ENCODE measurements around the gene NADSYN1. TPM values are rescaled to one million over a fixed set of nuclear protein-coding genes. Genes with fewer than 3 reads are reported as not detected.
A peak's percentile ranks its signal among the peaks of the same experiment; 100 is the strongest.

Gene NADSYN1
- total and polyA plus RNA-seq, 2 donors from 2014 or later = 34.9 to 72.9 TPM

DNA sequence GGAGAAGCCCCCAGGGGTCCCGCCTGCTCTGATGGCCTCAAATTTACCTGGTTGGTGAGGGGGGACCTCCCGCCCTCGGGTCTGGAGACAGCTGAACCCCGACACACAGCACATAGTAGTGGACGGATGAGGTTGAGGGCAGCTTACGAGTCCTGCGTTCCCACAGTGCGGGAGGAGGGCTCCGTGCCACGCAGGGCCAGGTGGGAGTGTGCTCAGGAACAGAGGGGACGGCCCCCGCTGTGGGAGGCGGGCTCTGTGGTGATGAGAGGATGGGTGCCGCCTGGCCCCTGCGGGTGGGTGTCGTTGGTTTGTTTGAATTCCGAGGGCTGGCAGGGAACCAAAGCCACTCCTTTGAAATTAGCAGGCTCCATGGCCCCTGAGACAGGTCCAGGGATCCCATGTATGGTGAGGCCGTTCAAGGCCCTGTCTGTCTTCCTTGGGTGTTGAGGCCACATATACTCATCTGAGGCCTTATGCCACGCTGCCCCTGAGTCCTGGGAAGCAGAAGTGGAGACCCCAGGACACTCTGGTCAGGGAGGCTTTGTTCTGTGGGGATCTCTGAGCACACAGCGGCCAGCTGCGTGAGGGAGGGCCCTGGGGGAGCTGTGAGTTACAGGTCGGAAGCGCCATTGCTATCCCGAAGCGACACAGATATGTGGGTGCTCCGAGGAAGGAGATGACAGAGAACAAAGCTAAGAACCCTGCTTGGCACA is 21.9 kb downstream of the NADSYN1 start:
- no peak for FAIRE-seq
- intact Hi-C loops (cut with DNase I) = no loop called here
- Histone ChIP-seq H3K27me3 (ENCODE audit: control insufficient read depth, insufficient read depth, low read length) (no peaks in the 10 kb centered on the region), H3K9me3 (ENCODE audit: control insufficient read depth in 2 of 3, insufficient read depth in 1 of 3, low read length in 3 of 3) (no peaks in the 10 kb centered on the region), H3K4me3 (ENCODE audit: low read length in 3 of 3) (no peak overlapping the region), H3K4me1 (ENCODE audit: control insufficient read depth in 2 of 3, insufficient read depth in 2 of 3, low read depth in 1 of 3, low read length in 3 of 3) (no peaks in the 10 kb centered on the region), H3K9ac (ENCODE audit: low read length in 3 of 3) (no peak overlapping the region), H3K36me3 (ENCODE audit: control insufficient read depth in 2 of 3, insufficient read depth in 3 of 3, low read length in 3 of 3) (peaks cover 2 to 45% (median 34%) of the 10 kb centered on the region in 3 donors), H3K27ac (ENCODE audit: low read depth in 2 of 2, low read length in 2 of 2) (no peak overlapping the region)
- TF ChIP-seq, protein P1, sequence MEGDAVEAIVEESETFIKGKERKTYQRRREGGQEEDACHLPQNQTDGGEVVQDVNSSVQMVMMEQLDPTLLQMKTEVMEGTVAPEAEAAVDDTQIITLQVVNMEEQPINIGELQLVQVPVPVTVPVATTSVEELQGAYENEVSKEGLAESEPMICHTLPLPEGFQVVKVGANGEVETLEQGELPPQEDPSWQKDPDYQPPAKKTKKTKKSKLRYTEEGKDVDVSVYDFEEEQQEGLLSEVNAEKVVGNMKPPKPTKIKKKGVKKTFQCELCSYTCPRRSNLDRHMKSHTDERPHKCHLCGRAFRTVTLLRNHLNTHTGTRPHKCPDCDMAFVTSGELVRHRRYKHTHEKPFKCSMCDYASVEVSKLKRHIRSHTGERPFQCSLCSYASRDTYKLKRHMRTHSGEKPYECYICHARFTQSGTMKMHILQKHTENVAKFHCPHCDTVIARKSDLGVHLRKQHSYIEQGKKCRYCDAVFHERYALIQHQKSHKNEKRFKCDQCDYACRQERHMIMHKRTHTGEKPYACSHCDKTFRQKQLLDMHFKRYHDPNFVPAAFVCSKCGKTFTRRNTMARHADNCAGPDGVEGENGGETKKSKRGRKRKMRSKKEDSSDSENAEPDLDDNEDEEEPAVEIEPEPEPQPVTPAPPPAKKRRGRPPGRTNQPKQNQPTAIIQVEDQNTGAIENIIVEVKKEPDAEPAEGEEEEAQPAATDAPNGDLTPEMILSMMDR (IDR thresholded peaks at IDR 0.05; ENCODE audit: borderline replicate concordance, extremely low read depth, insufficient read depth) = no peak
- DNase-seq = peak in 1 of 5 donors; percentile 56

DNA sequence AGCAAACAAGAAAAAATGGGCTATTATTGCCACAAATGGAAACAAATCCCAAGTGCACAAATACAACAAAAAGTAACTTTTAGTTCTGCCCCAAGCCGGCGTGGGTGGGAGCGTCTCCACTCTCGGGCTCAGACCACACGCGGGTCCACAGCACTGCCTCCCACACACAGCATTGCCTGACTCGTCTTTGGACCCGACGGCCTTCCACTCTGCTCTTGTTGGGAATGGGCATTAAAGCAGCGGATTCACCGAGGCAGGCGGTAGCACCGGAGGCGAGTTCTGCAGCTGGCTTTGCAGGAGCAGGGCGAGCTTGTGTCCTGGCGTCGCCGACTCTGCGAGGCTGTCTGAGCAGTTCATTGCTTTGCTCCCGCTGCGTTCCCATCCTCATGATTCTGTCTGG is 23.0 kb downstream of the NADSYN1 start:
- Histone ChIP-seq H3K36me3 (ENCODE audit: control insufficient read depth in 2 of 3, insufficient read depth in 3 of 3, low read length in 3 of 3) (peaks cover 2 to 46% (median 34%) of the 10 kb centered on the region in 3 donors), H3K4me3 (ENCODE audit: low read length in 3 of 3) (no peak overlapping the region), H3K27me3 (ENCODE audit: control insufficient read depth, insufficient read depth, low read length) (no peaks in the 10 kb centered on the region), H3K27ac (ENCODE audit: low read depth in 2 of 2, low read length in 2 of 2) (no peak overlapping the region), H3K4me1 (ENCODE audit: control insufficient read depth in 2 of 3, insufficient read depth in 2 of 3, low read depth in 1 of 3, low read length in 3 of 3) (no peaks in the 10 kb centered on the region), H3K9me3 (ENCODE audit: control insufficient read depth in 2 of 3, insufficient read depth in 1 of 3, low read length in 3 of 3) (no peaks in the 10 kb centered on the region), H3K9ac (ENCODE audit: low read length in 3 of 3) (no peak overlapping the region)
- intact Hi-C loops (cut with DNase I) = no loop called here
- no peak for FAIRE-seq
- TF ChIP-seq, protein P1 (IDR thresholded peaks at IDR 0.05; ENCODE audit: borderline replicate concordance, extremely low read depth, insufficient read depth) = no peak
- DNase-seq = peak in 1 of 5 donors; percentile 55

GRCh38 chr11:71476926-71477640 is 24.1 kb downstream of the NADSYN1 start:
- Histone ChIP-seq H3K27ac (ENCODE audit: low read depth in 2 of 2, low read length in 2 of 2) (no peak overlapping the region), H3K4me1 (ENCODE audit: control insufficient read depth in 2 of 3, insufficient read depth in 2 of 3, low read depth in 1 of 3, low read length in 3 of 3) (no peaks in the 10 kb centered on the region), H3K27me3 (ENCODE audit: control insufficient read depth, insufficient read depth, low read length) (no peaks in the 10 kb centered on the region), H3K9me3 (ENCODE audit: control insufficient read depth in 2 of 3, insufficient read depth in 1 of 3, low read length in 3 of 3) (no peaks in the 10 kb centered on the region), H3K9ac (ENCODE audit: low read length in 3 of 3) (no peak overlapping the region), H3K4me3 (ENCODE audit: low read length in 3 of 3) (no peak overlapping the region), H3K36me3 (ENCODE audit: control insufficient read depth in 2 of 3, insufficient read depth in 3 of 3, low read length in 3 of 3) (peaks cover 2 to 49% (median 36%) of the 10 kb centered on the region in 3 donors)
- FAIRE-seq (no peak), DNase-seq (peak in 1 of 5 donors; percentile 55)
- TF ChIP-seq, protein P1 (IDR thresholded peaks at IDR 0.05; ENCODE audit: borderline replicate concordance, extremely low read depth, insufficient read depth) = no peak
- intact Hi-C loops (cut with DNase I) = no loop called here
